Amniotic epithelial cell (primary cell): ENCODE measurements around the gene C1orf87.

Experiments
- DNase-seq: peaks from one replicate; pipeline ENCODE4 v3.0.0-alpha.2; 2010; ENCODE audit warnings: low read depth

The C1orf87 gene

DNA sequence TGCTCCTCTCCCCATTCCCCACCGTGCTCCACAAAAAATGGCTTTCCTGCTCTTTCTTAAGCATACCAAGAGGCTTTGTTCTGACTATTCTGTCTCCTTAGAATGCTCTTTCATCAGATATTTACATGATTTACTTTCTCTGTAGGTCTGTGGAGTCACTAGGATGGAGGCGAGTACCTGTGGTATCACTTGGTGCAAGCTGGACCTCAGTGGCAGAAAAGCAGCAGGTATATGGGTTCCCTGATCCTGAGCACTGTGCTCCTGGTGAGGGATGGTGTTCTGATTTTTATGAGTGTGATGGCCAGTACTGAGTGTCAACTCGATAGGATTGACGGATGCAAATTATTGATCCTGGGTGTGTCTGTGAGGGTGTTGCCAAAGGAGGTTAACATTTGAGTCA is 10.0 kb downstream of the C1orf87 start:
- no peak for DNase-seq

DNA sequence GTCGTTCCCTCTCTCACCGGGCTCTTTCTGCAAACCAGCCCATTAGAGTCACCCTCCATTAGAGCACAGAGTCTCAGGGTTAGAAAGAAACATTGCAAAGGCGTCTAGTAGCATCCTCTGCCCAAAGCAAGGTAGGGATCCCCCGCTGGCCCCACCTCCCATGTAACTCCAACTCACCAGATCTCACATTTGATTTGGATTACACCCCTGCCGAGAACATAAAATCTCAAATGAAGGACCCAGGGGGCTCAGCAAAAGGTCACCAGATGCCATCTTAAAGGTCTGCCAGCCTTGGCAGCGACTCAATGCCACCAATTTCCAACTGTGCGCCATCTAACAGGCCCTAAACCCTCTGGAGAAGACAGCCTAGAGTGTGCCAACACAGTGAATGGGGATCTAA is 14.1 kb downstream of the C1orf87 start:
- no peak for DNase-seq

DNA sequence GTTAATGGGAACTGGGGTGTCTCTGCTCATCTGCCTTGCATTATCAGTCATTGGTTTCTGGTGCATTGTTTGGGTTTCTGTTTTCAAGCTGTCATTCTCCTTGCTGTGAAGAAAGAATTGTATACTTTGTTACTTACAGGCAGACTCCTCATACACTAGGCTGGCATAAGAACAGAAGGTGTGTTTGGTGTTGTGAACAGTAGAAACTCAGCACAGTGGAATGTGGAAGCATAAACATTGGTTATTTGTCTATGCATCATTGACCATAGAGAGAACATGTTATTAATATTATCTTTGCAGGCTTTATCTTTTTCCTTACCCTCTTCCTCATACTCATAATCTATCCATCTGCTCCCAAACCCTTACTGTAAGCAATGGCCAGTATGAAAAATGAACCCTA is 18.2 kb downstream of the C1orf87 start:
- peak; percentile 67 for DNase-seq

- DNase-seq = no peak
Observed at GRCh38 chr1:60054374-60054773, 19.2 kb downstream of the C1orf87 start.

GRCh38 chr1:60052601-60053000 is 21.0 kb downstream of the C1orf87 start:
- no peak for DNase-seq

DNA sequence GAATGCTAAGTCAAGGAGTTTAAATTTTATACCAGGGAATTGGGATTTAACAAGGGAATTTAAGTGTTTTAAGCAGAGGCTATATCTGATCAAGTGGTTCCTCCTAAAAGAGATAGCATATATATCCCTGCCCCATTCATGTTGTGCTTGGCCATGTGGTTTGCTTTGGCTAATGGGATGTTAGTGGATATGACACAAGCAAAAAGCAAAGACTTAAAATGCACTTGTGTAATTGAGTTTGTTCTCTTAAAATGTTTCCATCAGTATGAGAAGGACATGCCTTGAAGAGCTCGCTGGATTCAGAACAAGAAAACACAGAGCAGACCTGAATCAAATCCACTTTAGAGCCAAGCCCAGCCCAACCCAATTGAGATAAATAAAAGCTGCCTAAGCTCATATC is 22.4 kb downstream of the C1orf87 start:
- DNase-seq = no peak

GRCh38 chr1:60049188-60049587 is 24.4 kb downstream of the C1orf87 start:
- DNase-seq = no peak

DNA sequence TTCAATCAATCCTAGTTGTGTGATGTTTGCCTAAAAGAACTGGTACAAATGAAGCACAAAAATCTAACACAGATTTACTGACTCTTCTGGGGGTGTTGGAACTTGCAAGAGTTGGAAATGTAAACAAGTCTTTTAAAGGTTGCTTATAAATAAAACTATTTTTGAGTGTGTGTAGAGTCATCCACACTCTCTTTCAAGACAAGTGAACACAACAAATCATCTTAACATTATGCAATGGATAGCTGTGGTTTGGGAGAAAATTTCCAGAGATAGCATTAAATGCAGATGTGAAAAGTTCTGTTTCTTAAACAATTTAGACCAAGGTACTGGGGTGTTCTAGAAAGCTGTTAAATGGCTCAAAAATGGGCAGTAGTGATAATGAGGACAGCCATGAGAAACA is 28.7 kb downstream of the C1orf87 start:
- peak; percentile 77 for DNase-seq

DNA sequence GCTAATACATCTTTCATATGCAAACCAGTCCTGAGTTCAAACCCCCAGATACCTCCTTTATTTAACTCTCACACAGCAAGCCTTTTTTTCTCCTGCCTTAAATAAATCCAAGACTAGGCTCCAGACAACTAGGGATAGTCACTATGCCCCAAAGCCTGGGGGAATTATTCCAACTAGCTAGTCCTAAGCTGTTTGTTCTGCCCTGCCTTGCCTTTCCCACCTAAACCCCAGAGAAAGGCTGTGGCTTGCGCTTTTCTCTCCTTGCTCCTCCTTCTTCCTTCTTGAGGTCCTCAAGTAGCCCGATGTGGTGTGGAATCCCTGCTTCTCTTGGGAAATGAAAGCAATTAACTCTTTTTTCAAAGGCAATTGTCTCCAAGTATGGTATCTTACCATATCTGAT is 31.8 kb downstream of the C1orf87 start:
- DNase-seq = no peak

GRCh38 chr1:60037669-60038068 is 35.9 kb downstream of the C1orf87 start:
- DNase-seq = no peak

DNA sequence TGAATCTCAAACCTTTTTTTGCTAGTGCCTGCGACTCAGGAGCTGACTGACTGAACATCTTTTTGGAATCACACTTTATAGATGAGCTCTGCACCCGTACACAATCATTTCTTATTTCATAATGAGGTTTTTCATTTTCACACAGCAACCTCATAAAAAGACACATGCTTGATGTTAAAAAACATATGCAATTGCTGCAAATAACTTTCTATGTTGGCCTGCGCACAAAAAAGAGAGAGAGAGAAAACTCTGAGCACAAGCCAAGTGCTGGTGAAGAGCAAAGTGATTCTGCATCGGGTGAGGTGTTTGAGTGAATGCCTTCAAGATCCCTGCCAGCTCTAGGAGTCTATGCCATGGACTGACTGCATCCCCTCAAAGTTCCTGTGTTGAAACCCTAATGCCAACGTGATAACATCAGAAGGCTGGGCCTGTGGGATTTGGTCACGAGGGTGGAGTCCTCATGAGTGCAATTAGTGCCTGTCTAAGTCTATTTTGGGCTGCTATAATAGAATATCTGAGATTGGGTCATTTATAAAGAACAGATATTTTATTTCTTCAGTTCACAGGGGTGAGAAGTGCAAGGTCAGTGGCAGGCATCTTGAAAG is 36.6 kb downstream of the C1orf87 start:
- DNase-seq = no peak

- DNase-seq = peak; percentile 3
Observed at GRCh38 chr1:60035921-60036320, 37.6 kb downstream of the C1orf87 start.

DNA sequence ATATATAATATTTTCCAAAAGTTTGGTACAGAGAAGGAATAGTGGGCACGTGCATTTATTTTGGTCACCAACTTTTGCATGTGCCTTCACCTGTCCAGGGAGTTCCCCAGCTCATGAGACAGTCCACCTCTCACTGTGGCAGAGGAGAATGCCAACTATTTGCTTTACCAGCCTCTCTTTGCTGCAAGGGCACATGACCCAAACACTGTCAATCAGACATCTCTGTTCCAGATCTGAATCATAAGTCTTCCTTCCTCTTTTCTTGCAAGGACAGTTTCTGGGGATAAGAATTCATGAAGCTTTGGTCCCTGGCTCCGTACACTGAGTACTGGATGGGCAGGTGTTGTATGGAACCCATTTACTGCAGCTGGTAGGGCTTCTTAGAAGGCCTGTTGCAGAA is 38.6 kb downstream of the C1orf87 start:
- DNase-seq = no peak

DNA sequence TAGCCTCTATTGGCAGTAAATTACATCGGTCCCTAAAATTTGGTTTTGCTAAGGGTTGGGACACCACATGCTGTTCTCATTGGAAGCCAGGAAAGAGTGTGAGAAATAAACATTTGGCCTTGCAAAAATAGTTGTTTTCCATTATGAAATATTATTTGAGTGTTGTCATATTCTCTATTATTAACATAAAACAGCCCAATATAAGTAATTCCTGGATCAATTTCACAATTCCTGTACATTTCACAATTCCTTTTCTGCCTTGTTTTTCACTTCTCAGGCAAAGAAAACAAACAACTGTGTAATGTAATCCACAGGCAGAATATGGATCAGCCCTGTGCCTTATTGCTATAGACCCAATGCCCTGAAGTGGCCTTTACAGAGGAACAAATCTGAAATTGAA is 40.5 kb downstream of the C1orf87 start:
- no peak for DNase-seq

DNA sequence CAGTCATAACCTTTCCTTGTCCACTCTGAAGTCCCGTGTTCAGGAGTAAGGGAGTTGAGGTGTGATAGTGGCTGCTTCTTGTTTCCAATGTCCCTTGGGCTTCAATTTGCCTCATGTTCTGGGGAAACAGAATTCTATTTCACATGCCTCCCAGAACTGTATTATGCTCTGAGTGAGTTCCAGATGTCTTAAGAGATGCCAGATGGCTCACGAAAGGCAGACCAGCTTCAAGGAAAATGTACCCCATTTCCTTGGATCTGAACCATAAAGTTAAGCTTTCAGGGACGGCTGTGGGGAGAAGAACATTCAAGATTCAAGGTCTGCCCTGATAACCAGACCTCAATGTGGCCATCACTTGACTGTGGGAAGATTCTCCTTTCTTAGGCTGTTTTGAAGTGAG is 42.4 kb downstream of the C1orf87 start:
- DNase-seq = peak; percentile 16

DNA sequence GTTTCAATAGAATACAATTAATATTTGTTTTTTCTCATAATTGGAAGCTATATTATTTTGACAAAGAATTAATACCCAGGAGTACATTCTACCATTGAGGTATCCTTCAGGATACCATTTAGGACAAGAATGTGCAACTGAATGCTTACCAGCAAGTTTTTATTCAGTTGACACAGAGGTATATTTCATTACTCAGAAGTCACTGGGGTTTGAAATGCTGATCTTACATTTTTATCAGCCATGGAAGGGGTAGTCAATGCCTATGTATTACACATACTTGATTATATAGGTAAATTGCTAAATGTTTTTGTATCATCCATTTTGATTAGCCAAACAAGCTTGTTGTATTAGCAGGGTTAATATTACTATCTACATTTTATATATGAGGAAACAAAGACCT is 48.0 kb downstream of the C1orf87 start:
- no peak for DNase-seq

DNA sequence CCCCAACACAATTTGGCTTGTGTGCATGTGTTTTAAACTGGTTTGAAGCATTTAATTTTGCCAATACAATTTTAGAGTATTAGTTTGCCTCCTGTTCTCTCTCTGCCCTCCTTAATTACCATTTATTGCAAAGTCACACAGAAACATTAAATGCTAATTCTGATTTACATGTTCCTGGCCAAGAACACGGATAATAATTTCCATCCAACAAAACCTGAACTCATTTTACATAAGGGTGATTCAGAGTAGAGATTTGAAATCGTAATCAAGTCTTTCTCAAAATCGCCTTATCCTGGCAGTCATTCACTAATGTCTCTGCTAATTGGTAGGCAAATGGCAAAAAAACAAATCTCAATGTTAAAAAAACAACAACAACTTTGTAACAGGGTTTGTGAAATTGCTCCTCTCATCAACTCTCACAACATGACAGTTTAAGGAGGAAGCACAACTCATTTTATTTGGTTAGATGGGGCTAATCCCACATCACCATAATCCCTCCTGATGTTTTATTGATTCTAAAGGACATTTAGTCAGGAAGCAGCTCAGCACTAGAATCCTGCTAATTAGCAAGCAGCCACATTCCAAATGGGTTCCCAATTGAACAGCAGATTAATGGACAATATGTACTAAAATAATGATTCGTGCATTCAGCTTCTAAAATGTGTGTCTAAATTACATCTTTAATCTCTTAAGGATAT is 55.9 kb downstream of the C1orf87 start:
- no peak for DNase-seq

GRCh38 chr1:60010690-60011089 is 62.9 kb downstream of the C1orf87 start:
- no peak for DNase-seq

GRCh38 chr1:60008500-60008899 is 65.1 kb downstream of the C1orf87 start:
- DNase-seq = no peak

- no peak for DNase-seq
Observed at GRCh38 chr1:60000625-60001024, 72.9 kb downstream of the C1orf87 start.

- no peak for DNase-seq
Observed at GRCh38 chr1:59999746-60000145, 73.8 kb downstream of the C1orf87 start.

DNA sequence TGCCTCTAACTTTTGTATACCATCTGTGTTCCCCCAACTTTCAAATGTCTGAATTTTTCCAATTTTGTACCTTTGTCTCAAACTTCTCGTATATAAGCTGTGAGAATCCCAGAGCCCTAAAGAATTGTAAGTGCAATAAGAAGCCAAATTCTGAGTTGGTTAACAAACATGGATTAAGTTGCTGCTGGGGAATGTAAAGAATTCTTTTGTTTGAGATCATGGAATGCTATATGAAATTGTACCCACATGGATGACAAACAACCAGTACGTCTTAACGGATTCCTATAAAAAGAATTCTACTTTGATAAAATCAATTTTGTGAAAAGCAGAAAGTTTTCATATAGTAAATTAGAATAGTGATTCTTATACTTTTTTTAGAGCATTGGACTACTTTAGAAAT is 74.6 kb downstream of the C1orf87 start:
- no peak for DNase-seq

DNA sequence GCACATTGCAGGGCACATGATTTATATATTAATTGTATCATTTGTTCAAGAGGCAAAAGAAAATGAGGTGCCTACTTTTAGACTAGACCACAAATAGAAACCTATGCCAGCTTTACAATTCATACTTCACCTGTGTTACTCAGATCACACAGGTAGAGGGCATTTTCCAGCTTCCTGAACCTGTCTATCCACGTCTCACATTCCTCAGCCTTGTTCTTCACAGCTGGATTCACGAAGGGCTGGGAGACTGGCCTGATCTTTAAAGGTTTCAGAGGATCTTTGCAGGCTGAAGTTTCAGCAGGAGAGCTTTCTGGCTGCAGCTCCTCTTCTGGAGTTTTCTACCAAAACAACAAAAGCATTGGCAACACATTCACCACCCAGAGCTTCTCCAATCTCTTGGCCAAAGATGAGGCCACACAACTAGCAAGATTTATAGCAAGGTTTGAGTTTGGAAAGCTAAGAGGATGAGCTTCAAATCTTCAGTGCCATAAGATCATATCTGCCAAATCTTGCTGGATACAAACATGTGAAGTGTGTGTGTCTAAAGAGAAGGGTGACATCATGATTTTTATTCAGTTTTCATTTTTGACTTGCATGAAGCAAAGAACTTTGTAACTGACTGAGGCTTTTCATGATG is 76.0 kb downstream of the C1orf87 start:
- no peak for DNase-seq
